ENCODE measurements around the gene SNAPC3. TPM values are rescaled to one million over a fixed set of nuclear protein-coding genes. Genes with fewer than 3 reads are reported as not detected.

The SNAPC3 gene
- total RNA-seq, 1 experiment from 2014 or later, result 28.0 TPM

DNA sequence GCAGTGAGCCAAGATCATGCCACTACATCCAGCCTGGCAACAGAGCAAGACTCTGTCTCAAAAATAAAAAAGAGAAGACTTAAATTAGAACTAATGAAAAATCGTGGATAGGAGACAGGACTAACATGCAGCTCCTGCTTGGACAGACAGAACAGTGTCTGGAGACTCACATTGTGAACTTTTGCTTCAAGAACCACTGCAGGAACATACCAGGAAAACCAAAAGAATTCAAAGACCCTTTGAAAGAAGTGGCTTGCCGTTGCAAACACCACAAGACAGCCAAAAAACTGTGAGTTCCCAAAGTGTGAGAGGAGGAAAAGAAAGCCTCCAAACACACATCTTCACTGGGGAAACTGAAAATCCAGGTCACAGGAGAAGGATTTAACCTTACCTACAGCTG is 48.8 kb upstream of the SNAPC3 start:
- no peaks in the 10 kb centered on the region; the same call in 1 of the 2 replicates for H3K27me3 Mint-ChIP-seq (ENCODE audit: low read depth)
- H3K14ac ChIP-seq (ENCODE audit: insufficient read depth, low read length), result no peak overlapping the region
- no peaks in the 10 kb centered on the region for H3K27me3 ChIP-seq (ENCODE audit: insufficient read depth, low read length)
- no peak overlapping the region for H3K4ac ChIP-seq (ENCODE audit: low read depth, low read length)
- H3K4me1 Mint-ChIP-seq, result peaks cover 22 to 28% of the 10 kb centered on the region in 2 experiments
- H3K4me1 ChIP-seq (ENCODE audit: insufficient read depth, low read length), result no peaks in the 10 kb centered on the region
- H3K79me2 ChIP-seq (ENCODE audit: insufficient read depth, low read length), result no peaks in the 10 kb centered on the region
- no peak overlapping the region for H4K91ac ChIP-seq (ENCODE audit: insufficient read length, low read depth, low read length)
- H3K23ac ChIP-seq (ENCODE audit: insufficient read length, low read depth, low read length), result no peak overlapping the region
- H4K5ac ChIP-seq (ENCODE audit: insufficient read length, low read depth, low read length), result no peak overlapping the region
- H3K36me3 Mint-ChIP-seq (ENCODE audit: insufficient read depth in 1 of 3, low read depth in 3 of 3), result peaks cover 0 to 9% (median 3%) of the 10 kb centered on the region in 3 experiments; a peak in 5 of 7 replicates
- no peak overlapping the region for H3K18ac ChIP-seq (ENCODE audit: insufficient read length, low read depth, low read length)
- H3K56ac ChIP-seq (ENCODE audit: insufficient read length, low read depth, low read length), result no peak overlapping the region
- H2BK120ac ChIP-seq (ENCODE audit: low read depth, low read length, poor library complexity, severe bottlenecking), result no peak overlapping the region
- H3K9me3 ChIP-seq (ENCODE audit: control insufficient read depth, low read depth, low read length), result no peaks in the 10 kb centered on the region
- no peak overlapping the region for H3K4me2 ChIP-seq (ENCODE audit: insufficient read depth, insufficient read length, low read length)
- H2BK5ac ChIP-seq (ENCODE audit: insufficient read length, low read length), result no peak overlapping the region
- H2AK5ac ChIP-seq (ENCODE audit: insufficient read length, low read length), result no peak overlapping the region
- H3K9ac ChIP-seq (ENCODE audit: extremely low read depth, insufficient read length, low read length), result no peak overlapping the region
- DNase-seq, result no peak
- no peak overlapping the region for H2BK12ac ChIP-seq (ENCODE audit: insufficient read length, low read depth, low read length)
- H3K27ac Mint-ChIP-seq, result no peak overlapping the region
- no peak overlapping the region for H4K8ac ChIP-seq (replicated peaks; ENCODE audit: insufficient read length, low read depth, low read length)
- TF ChIP-seq, protein P1, sequence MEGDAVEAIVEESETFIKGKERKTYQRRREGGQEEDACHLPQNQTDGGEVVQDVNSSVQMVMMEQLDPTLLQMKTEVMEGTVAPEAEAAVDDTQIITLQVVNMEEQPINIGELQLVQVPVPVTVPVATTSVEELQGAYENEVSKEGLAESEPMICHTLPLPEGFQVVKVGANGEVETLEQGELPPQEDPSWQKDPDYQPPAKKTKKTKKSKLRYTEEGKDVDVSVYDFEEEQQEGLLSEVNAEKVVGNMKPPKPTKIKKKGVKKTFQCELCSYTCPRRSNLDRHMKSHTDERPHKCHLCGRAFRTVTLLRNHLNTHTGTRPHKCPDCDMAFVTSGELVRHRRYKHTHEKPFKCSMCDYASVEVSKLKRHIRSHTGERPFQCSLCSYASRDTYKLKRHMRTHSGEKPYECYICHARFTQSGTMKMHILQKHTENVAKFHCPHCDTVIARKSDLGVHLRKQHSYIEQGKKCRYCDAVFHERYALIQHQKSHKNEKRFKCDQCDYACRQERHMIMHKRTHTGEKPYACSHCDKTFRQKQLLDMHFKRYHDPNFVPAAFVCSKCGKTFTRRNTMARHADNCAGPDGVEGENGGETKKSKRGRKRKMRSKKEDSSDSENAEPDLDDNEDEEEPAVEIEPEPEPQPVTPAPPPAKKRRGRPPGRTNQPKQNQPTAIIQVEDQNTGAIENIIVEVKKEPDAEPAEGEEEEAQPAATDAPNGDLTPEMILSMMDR (conservative IDR thresholded peaks at IDR 0.05), result no peak
- no peaks in the 10 kb centered on the region for H3K79me1 ChIP-seq (ENCODE audit: insufficient read depth, low read depth, low read length, poor library complexity, severe bottlenecking)
- WGBS (ENCODE audit: extremely low coverage, insufficient read length, low lambda C conversion rate), result no CpG with 5 or more reads among the region's 2 CpGs
- no peaks in the 10 kb centered on the region for H3K23me2 ChIP-seq (ENCODE audit: insufficient read length, low read depth, low read length, poor library complexity, severe bottlenecking)
- no peak overlapping the region for H2BK15ac ChIP-seq (ENCODE audit: low read depth, low read length)
- H3K4me3 Mint-ChIP-seq, result no peak overlapping the region
- H2AFZ ChIP-seq (ENCODE audit: low read length), result no peak overlapping the region
- no peak overlapping the region for H3T11ph ChIP-seq (ENCODE audit: low read length)
- no peaks in the 10 kb centered on the region for H4K20me1 ChIP-seq (ENCODE audit: control insufficient read depth, insufficient read depth, insufficient read length)
- no peak overlapping the region for H3K27ac ChIP-seq (ENCODE audit: insufficient read length, low read depth, low read length)
- no peak overlapping the region for H2BK20ac ChIP-seq (ENCODE audit: low read depth, low read length, poor library complexity, severe bottlenecking)
- H3K9me3 Mint-ChIP-seq, result peaks cover 5 to 14% of the 10 kb centered on the region in 2 experiments; a peak in 4 of 5 replicates

All from H9 (cell line).